Ovary (tissue), 3 donors: ENCODE measurements around the gene MYDGF.

Experiments used
- CTCF ChIP-seq, 3 donors: fragments of 450-650 bp in 2 of 3; fragments of 200-600 bp in 1 of 3; IDR thresholded peaks; one replicate each; pipeline versions ENCODE4 v1.5.1 to v1.8.0; 2016 to 2022; ENCODE audit warnings: antibody characterized with exemption in 3 of 3, mild to moderate bottlenecking in 1 of 3
- POLR2A ChIP-seq: fragments of 450-650 bp; IDR thresholded peaks from one replicate; pipeline ENCODE4 v1.6.1; 2017; ENCODE audit warnings: antibody characterized with exemption, mild to moderate bottlenecking, moderate library complexity
- donor health status: DM: no; HTN: no; CAD: no.

- TF ChIP-seq CTCF (IDR thresholded peaks at IDR 0.05), result no peak
- no peak for TF ChIP-seq POLR2A
These were observed 12.3 kb downstream of the MYDGF start for GRCh38 chr19:4657835-4658234.
